Uterus (tissue), 2 donors: ENCODE results near the gene KCND3.

Experiments
- CTCF ChIP-seq, 4 experiments: fragments of 200-600 bp in 2 of 4; fragments of 450-650 bp in 2 of 4; sonication (generic) in 2 of 4; IDR thresholded peaks; one replicate each; pipeline ENCODE4 v1.5.1; 2016 to 2019; ENCODE audit warnings: antibody characterized with exemption in 4 of 4, mild to moderate bottlenecking in 2 of 4, moderate library complexity in 1 of 4
- POLR2A ChIP-seq, 2 donors: fragments of 450-650 bp; IDR thresholded peaks; one replicate each; pipeline ENCODE4 v1.6.1; 2016; ENCODE audit warnings: antibody characterized with exemption in 2 of 2, mild to moderate bottlenecking in 1 of 2, moderate library complexity in 1 of 2

- TF ChIP-seq CTCF (IDR thresholded peaks at IDR 0.05) (no peak), POLR2A (IDR thresholded peaks at IDR 0.05) (no peak)
These were observed 260.1 kb downstream of the KCND3 start for GRCh38 chr1:111729271-111729921.
